CD4-positive, CD25-positive, alpha-beta regulatory T cell (primary cell): ENCODE measurements around the gene C1orf21. TPM values are rescaled to one million over a fixed set of nuclear protein-coding genes. Genes with fewer than 3 reads are reported as not detected.

Experiments
- ATAC-seq, 2 donors: fragments of 150-1000 bp; cut with Tn5 transposase; one replicate each; pipeline ENCODE4 v1.10.0; 2021; ENCODE audit warnings: low read depth in 2 of 2, moderate number of reproducible peaks in 2 of 2, moderate library complexity in 1 of 2
- DNase-seq, 3 donors: peaks; one replicate each; pipeline versions ENCODE4 v3.0.0 to v3.0.0-alpha.2; 2012 to 2022; ENCODE audit warnings: mixed read lengths in 1 of 3
- H3K27ac ChIP-seq: one replicate; pipeline ENCODE4 v1.7.0; 2013; ENCODE audit warnings: mild to moderate bottlenecking, low read length; ENCODE audit not compliant: insufficient read depth, poor library complexity, severe bottlenecking
- H3K27me3 ChIP-seq: one replicate; pipeline ENCODE4 v1.7.0; 2013; ENCODE audit warnings: low read length; ENCODE audit not compliant: control insufficient read depth, insufficient read depth
- H3K36me3 ChIP-seq: one replicate; pipeline ENCODE4 v1.7.0; 2013; ENCODE audit warnings: mild to moderate bottlenecking, low read length, moderate library complexity; ENCODE audit not compliant: control insufficient read depth, insufficient read depth
- H3K4me1 ChIP-seq: 2 replicates; pipeline ENCODE4 v1.7.0; 2013; ENCODE audit warnings: mild to moderate bottlenecking, low read length; ENCODE audit not compliant: insufficient read depth, control insufficient read depth, poor library complexity, severe bottlenecking
- H3K4me3 ChIP-seq: one replicate; pipeline ENCODE4 v1.7.0; 2013; ENCODE audit warnings: low read depth, mild to moderate bottlenecking, low read length, moderate library complexity
- H3K9me3 ChIP-seq, 2 experiments: 1 replicate in 1 of 2; 2 replicates in 1 of 2; pipeline ENCODE4 v1.7.0; 2013; ENCODE audit warnings: low read length in 2 of 2, mild to moderate bottlenecking in 1 of 2, moderate library complexity in 1 of 2; ENCODE audit not compliant: control insufficient read depth in 2 of 2
- H3K27ac Mint-ChIP-seq, 3 donors: one replicate each; pipeline ENCODE4 v1.8.0; 2020 to 2022; ENCODE audit warnings: mild to moderate bottlenecking in 3 of 3, mixed read lengths in 3 of 3, moderate library complexity in 2 of 3
- H3K27me3 Mint-ChIP-seq: one replicate; pipeline ENCODE4 v1.8.0; 2022; ENCODE audit warnings: mild to moderate bottlenecking, mixed read lengths
- H3K36me3 Mint-ChIP-seq: one replicate; pipeline ENCODE4 v1.8.0; 2020; ENCODE audit warnings: mixed read lengths
- H3K4me1 Mint-ChIP-seq, 4 donors: one replicate each; pipeline ENCODE4 v1.8.0; 2020 to 2022; ENCODE audit warnings: mixed read lengths in 4 of 4, mild to moderate bottlenecking in 1 of 4
- H3K4me3 Mint-ChIP-seq, 4 donors: one replicate each; pipeline ENCODE4 v1.8.0; 2020 to 2022; ENCODE audit warnings: mild to moderate bottlenecking in 4 of 4, mixed read lengths in 4 of 4, moderate library complexity in 3 of 4
- H3K9me3 Mint-ChIP-seq, 7 donors: one replicate each; pipeline ENCODE4 v1.8.0; 2020 to 2022; ENCODE audit warnings: mixed read lengths in 7 of 7, mild to moderate bottlenecking in 3 of 7, moderate library complexity in 2 of 7
- polyA plus RNA-seq, 4 donors: library from polyadenylated mRNA; unstranded; fragments of 300-500 nt; fragmentation: Illumina TruSeq; gene quantifications; one replicate each; pipeline ENCODE4 v1.2.3, GENCODE V29; 2021
- total RNA-seq: library from RNA; stranded (reverse); gene quantifications from one replicate; pipeline ENCODE4 v1.2.3, GENCODE V29; 2022

Gene C1orf21
- total and polyA plus RNA-seq, 5 donors from 2014 or later = 0.05 to 0.59 TPM; not detected in 3

DNA sequence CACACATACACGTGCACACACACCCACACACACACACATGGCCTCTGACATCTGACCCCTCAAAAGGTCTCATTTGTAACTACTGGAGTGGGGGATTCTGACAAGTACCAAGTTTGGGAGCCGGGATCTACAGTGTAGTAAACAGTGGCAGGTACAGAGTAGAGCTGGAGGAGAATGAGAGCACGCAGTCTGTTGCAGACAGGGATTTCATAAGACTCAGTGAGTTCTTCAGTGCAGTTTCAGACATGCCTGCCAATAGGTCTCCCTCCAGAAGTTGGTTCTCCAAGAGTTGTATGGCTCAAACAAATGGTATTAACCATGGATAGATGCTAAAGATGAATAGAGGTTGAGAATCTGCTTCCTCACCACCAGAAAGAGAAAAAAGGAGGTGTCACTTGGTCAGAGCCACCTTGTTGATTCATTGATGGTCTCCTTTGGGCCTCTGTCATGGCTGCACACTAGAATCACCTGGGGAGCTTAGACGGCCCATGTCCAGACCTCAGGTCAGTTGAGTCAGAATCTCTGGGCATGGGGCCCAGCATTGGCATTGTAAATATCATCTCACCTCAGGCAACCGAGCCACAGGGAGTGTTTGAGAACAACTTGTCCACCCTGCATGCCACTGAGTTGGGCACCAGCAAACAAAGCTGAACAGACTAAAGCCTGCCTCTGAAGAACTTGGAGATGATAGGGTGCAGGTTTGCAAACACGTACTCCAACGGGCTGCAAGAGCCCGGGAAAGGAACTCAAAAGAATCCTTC, 245.8 kb downstream of the C1orf21 start:
- H3K4me1 ChIP-seq = no peaks in the 10 kb centered on the region
- DNase-seq = no peak
- peaks cover 0 to 2% (median 0%) of the 10 kb centered on the region in 7 donors for H3K9me3 Mint-ChIP-seq
- no peak overlapping the region for H3K4me3 Mint-ChIP-seq
- no peaks in the 10 kb centered on the region for H3K9me3 ChIP-seq
- H3K4me3 ChIP-seq = no peak overlapping the region
- no peak overlapping the region for H3K27ac ChIP-seq
- H3K27me3 Mint-ChIP-seq = peaks cover 16% of the 10 kb centered on the region
- no peak for ATAC-seq
- no peaks in the 10 kb centered on the region for H3K27me3 ChIP-seq
- H3K4me1 Mint-ChIP-seq = no peaks in the 10 kb centered on the region
- H3K36me3 ChIP-seq = no peaks in the 10 kb centered on the region
- no peaks in the 10 kb centered on the region for H3K36me3 Mint-ChIP-seq
- H3K27ac Mint-ChIP-seq = no peak overlapping the region

DNA sequence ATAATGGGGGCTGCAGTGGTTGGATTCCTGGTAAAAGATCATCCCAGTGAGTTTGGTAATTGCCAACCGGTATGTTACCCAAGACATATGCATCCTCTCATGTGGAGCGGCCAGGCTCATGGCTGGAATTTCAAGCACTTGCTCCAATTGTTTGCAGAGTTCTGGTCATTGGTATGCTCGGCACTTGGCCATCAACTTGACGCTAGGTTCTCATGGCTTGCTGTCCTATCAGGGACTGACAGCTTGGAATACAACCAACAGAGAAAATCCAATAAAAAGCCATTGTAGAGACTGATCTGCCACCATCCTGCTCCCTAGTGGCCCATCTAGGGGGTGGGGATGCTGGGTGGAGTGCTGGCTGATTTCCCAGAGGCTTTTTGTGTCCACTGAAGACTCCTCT, 247.0 kb downstream of the C1orf21 start:
- Histone ChIP-seq H3K4me1 (no peaks in the 10 kb centered on the region), H3K27me3 (no peaks in the 10 kb centered on the region), H3K27ac (no peak overlapping the region), H3K4me3 (no peak overlapping the region), H3K9me3 (no peaks in the 10 kb centered on the region), H3K36me3 (no peaks in the 10 kb centered on the region)
- DNase-seq = no peak
- Mint-ChIP-seq H3K27me3 (peaks cover 16% of the 10 kb centered on the region), H3K9me3 (peaks cover 0 to 2% (median 0%) of the 10 kb centered on the region in 7 donors), H3K36me3 (no peaks in the 10 kb centered on the region), H3K4me3 (no peak overlapping the region), H3K4me1 (no peaks in the 10 kb centered on the region), H3K27ac (no peak overlapping the region)
- no peak for ATAC-seq

- Histone ChIP-seq H3K27me3 (no peaks in the 10 kb centered on the region), H3K4me1 (no peaks in the 10 kb centered on the region), H3K9me3 (no peaks in the 10 kb centered on the region), H3K36me3 (no peaks in the 10 kb centered on the region), H3K4me3 (no peak overlapping the region), H3K27ac (no peak overlapping the region)
- Mint-ChIP-seq H3K9me3 (peaks cover 0 to 2% (median 0%) of the 10 kb centered on the region in 7 donors), H3K27me3 (peaks cover 19% of the 10 kb centered on the region), H3K4me1 (no peaks in the 10 kb centered on the region), H3K4me3 (no peak overlapping the region), H3K27ac (no peak overlapping the region), H3K36me3 (no peaks in the 10 kb centered on the region)
- ATAC-seq (no peak), DNase-seq (no peak)
These were observed 247.5 kb downstream of the C1orf21 start for GRCh38 chr1:184634296-184634695.

DNA sequence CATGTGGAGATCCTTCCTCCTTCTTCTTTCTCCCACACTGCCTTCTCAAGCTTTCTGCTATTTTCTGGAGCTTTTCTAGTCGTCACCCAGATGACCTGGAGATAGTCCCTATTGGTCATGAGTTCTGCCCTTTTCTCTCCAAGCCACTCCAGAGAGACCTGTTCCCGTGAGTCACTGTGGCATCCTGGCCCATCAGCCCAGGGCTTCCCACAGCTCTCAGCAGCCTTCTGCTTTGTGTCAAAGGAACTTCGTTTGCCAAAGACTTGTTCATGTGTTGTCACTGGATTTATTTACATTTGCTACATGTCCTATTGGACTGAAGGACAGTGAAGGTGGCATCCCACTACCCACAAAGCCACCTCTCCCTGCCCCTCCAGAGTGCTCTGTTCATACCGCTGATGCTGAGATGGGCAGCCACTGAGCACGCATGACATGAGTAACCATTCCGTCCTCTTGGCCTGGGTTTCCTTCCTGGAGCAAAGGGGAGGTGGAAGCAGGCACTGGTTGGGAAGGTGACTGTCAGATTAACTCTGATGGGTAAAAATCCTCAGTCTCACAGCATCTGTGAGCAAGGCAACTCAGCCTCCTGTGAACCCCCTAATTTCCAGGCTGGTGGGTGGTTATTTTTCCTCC, 248.6 kb downstream of the C1orf21 start:
- no peak overlapping the region for H3K4me3 Mint-ChIP-seq
- Histone ChIP-seq H3K4me3 (no peak overlapping the region), H3K4me1 (no peaks in the 10 kb centered on the region), H3K27me3 (no peaks in the 10 kb centered on the region), H3K36me3 (no peaks in the 10 kb centered on the region), H3K9me3 (no peaks in the 10 kb centered on the region), H3K27ac (no peak overlapping the region)
- H3K4me1 Mint-ChIP-seq = no peaks in the 10 kb centered on the region
- H3K9me3 Mint-ChIP-seq = peaks cover 0 to 2% (median 0%) of the 10 kb centered on the region in 7 donors
- H3K27me3 Mint-ChIP-seq = peaks cover 21% of the 10 kb centered on the region
- ATAC-seq (no peak), DNase-seq (no peak)
- H3K36me3 Mint-ChIP-seq = no peaks in the 10 kb centered on the region
- no peak overlapping the region for H3K27ac Mint-ChIP-seq

GRCh38 chr1:184635980-184636431, 249.2 kb downstream of the C1orf21 start:
- ATAC-seq (no peak), DNase-seq (no peak)
- Mint-ChIP-seq H3K9me3 (peaks cover 0 to 2% (median 0%) of the 10 kb centered on the region in 7 donors), H3K4me3 (no peak overlapping the region), H3K27ac (no peak overlapping the region), H3K36me3 (peaks cover 3% of the 10 kb centered on the region), H3K27me3 (peaks cover 26% of the 10 kb centered on the region), H3K4me1 (no peaks in the 10 kb centered on the region)
- Histone ChIP-seq H3K4me3 (no peak overlapping the region), H3K36me3 (no peaks in the 10 kb centered on the region), H3K4me1 (no peaks in the 10 kb centered on the region), H3K27ac (no peak overlapping the region), H3K27me3 (no peaks in the 10 kb centered on the region), H3K9me3 (no peaks in the 10 kb centered on the region)

GRCh38 chr1:184637664-184638240, 250.9 kb downstream of the C1orf21 start:
- H3K4me1 ChIP-seq = no peaks in the 10 kb centered on the region
- Mint-ChIP-seq H3K27ac (no peak overlapping the region), H3K27me3 (peaks cover 31% of the 10 kb centered on the region), H3K9me3 (peaks cover 0 to 2% (median 0%) of the 10 kb centered on the region in 7 donors), H3K4me1 (no peaks in the 10 kb centered on the region), H3K36me3 (peaks cover 3% of the 10 kb centered on the region), H3K4me3 (no peak overlapping the region)
- H3K27ac ChIP-seq = no peak overlapping the region
- no peak for DNase-seq
- H3K9me3 ChIP-seq = no peaks in the 10 kb centered on the region
- H3K36me3 ChIP-seq = no peaks in the 10 kb centered on the region
- H3K4me3 ChIP-seq = no peak overlapping the region
- ATAC-seq = no peak
- H3K27me3 ChIP-seq = peaks cover 4% of the 10 kb centered on the region

GRCh38 chr1:184639205-184639604, 252.4 kb downstream of the C1orf21 start:
- Mint-ChIP-seq H3K27ac (no peak overlapping the region), H3K36me3 (peaks cover 3% of the 10 kb centered on the region), H3K4me3 (no peak overlapping the region), H3K27me3 (peaks cover 33% of the 10 kb centered on the region), H3K4me1 (no peaks in the 10 kb centered on the region), H3K9me3 (peaks cover 0 to 2% (median 0%) of the 10 kb centered on the region in 7 donors)
- ATAC-seq = no peak
- Histone ChIP-seq H3K4me3 (no peak overlapping the region), H3K27ac (no peak overlapping the region), H3K27me3 (peaks cover 5% of the 10 kb centered on the region), H3K9me3 (no peaks in the 10 kb centered on the region), H3K4me1 (no peaks in the 10 kb centered on the region), H3K36me3 (no peaks in the 10 kb centered on the region)
- no peak for DNase-seq
